Lower leg skin (tissue), 3 donors: ENCODE results near the gene DUSP6.

Source experiments
- CTCF ChIP-seq, 3 donors: fragments of 450-650 bp; IDR thresholded peaks; one replicate each; pipeline ENCODE4 v1.5.1; 2016; ENCODE audit warnings: antibody characterized with exemption in 3 of 3, mild to moderate bottlenecking in 3 of 3, moderate library complexity in 2 of 3
- POLR2A ChIP-seq, 2 donors: fragments of 450-650 bp; IDR thresholded peaks; one replicate each; pipeline ENCODE4 v1.6.1; 2016 to 2017; ENCODE audit warnings: antibody characterized with exemption in 2 of 2, mild to moderate bottlenecking in 1 of 2, moderate library complexity in 1 of 2

- TF ChIP-seq POLR2A (IDR thresholded peaks at IDR 0.05) (no peak), CTCF (IDR thresholded peaks at IDR 0.05) (no peak)
Measured at GRCh38 chr12:89393551-89394121, 41.3 kb upstream of the DUSP6 start.
